WTC11 (cell line): ENCODE data around the gene RFTN1. TPM values are rescaled to one million over a fixed set of nuclear protein-coding genes. Genes with fewer than 3 reads are reported as not detected.
A peak's percentile ranks its signal among the peaks of the same experiment; 100 is the strongest.

ENCODE experiments used
- ATAC-seq: fragments of 200-7000 bp; cut with Tn5 transposase; 2 replicates; pipeline ENCODE4 v1.10.0; 2021; ENCODE audit warnings: mild to moderate bottlenecking, moderate library complexity
- CTCF ChIA-PET: fragments of 300-600 bp; sonication (Branson Sonifier 250); formaldehyde crosslinking; loops from one replicate; lab custom pipeline; 2021; ENCODE audit warnings: antibody characterized with exemption; lab: Charles Lee
- POLR2A ChIA-PET: fragments of 350-600 bp; sonication (Branson Sonifier 250); formaldehyde crosslinking; loops from one replicate; lab custom pipeline; 2021; ENCODE audit warnings: antibody characterized with exemption; lab: Charles Lee
- DNase-seq: peaks from one replicate; pipeline ENCODE4 v3.0.0; 2021; ENCODE audit warnings: low spot score
- H3K27ac Mint-ChIP-seq: 2 replicates; pipeline ENCODE4 v1.8.0; 2021; ENCODE audit warnings: mixed read lengths
- H3K27me3 Mint-ChIP-seq: 2 replicates; pipeline ENCODE4 v1.8.0; 2021; ENCODE audit warnings: low read depth, mild to moderate bottlenecking, moderate library complexity, mixed read lengths
- H3K36me3 Mint-ChIP-seq: 2 replicates; pipeline ENCODE4 v1.8.0; 2021; ENCODE audit warnings: mixed read lengths
- H3K4me1 Mint-ChIP-seq: 2 replicates; pipeline ENCODE4 v1.8.0; 2022; ENCODE audit warnings: mixed read lengths
- H3K4me3 Mint-ChIP-seq: 2 replicates; pipeline ENCODE4 v1.8.0; 2021; ENCODE audit warnings: mild to moderate bottlenecking, moderate library complexity, mixed read lengths
- H3K9me3 Mint-ChIP-seq: 2 replicates; pipeline ENCODE4 v1.8.0; 2021; ENCODE audit warnings: mixed read lengths
- ATF1 ChIP-seq: sonication (generic); formaldehyde crosslinking; IDR thresholded peaks from 2 replicates; pipeline ENCODE4 v1.8.1; 2023; ENCODE audit warnings: mild to moderate bottlenecking, moderate library complexity, missing genetic modification reagents
- E2F1 ChIP-seq: sonication (generic); formaldehyde crosslinking; IDR thresholded peaks from 2 replicates; pipeline ENCODE4 v1.8.0; 2022; ENCODE audit warnings: mild to moderate bottlenecking, missing genetic modification reagents
- ELF4 ChIP-seq: sonication (generic); formaldehyde crosslinking; IDR thresholded peaks from 2 replicates; pipeline ENCODE4 v1.8.1; 2022; ENCODE audit warnings: low read depth, mild to moderate bottlenecking, moderate library complexity, missing genetic modification reagents
- FOXP1 ChIP-seq: sonication (generic); formaldehyde crosslinking; IDR thresholded peaks from 2 replicates; pipeline ENCODE4 v1.8.0; 2022; ENCODE audit warnings: missing genetic modification reagents, mild to moderate bottlenecking, moderate library complexity, borderline replicate concordance
- HMGA2 ChIP-seq: fragments of 250-450 bp; sonication (Bioruptor Pico); IDR thresholded peaks from 2 replicates; pipeline ENCODE4 v1.4.0; 2021; ENCODE audit warnings: mild to moderate bottlenecking, moderate library complexity
- IRF2 ChIP-seq: sonication (generic); formaldehyde crosslinking; IDR thresholded peaks from 2 replicates; pipeline ENCODE4 v1.8.0; 2022; ENCODE audit warnings: low read depth, missing genetic modification reagents, borderline replicate concordance
- JUN ChIP-seq: sonication (generic); formaldehyde crosslinking; IDR thresholded peaks from 2 replicates; pipeline ENCODE4 v1.8.0; 2023; ENCODE audit warnings: mild to moderate bottlenecking, missing genetic modification reagents
- KAT7 ChIP-seq: sonication (generic); formaldehyde crosslinking; IDR thresholded peaks from 2 replicates; pipeline ENCODE4 v1.8.1; 2023; ENCODE audit warnings: missing genetic modification reagents, mild to moderate bottlenecking, borderline replicate concordance
- MYBL2 ChIP-seq: sonication (generic); formaldehyde crosslinking; IDR thresholded peaks from 2 replicates; pipeline ENCODE4 v1.8.1; 2023; ENCODE audit warnings: mild to moderate bottlenecking, moderate library complexity, missing genetic modification reagents
- NFE2L1 ChIP-seq: sonication (generic); formaldehyde crosslinking; IDR thresholded peaks from 2 replicates; pipeline ENCODE4 v1.8.1; 2023; ENCODE audit warnings: missing genetic modification reagents
- NR1H2 ChIP-seq: sonication (generic); formaldehyde crosslinking; IDR thresholded peaks from 2 replicates; pipeline ENCODE4 v1.9.0; 2021; ENCODE audit warnings: mild to moderate bottlenecking, moderate library complexity, missing genetic modification reagents
- OVOL2 ChIP-seq: fragments of 250-450 bp; sonication (Bioruptor Pico); IDR thresholded peaks from 2 replicates; pipeline ENCODE4 v1.9.0; 2021; ENCODE audit warnings: mild to moderate bottlenecking, borderline replicate concordance
- RELA ChIP-seq: sonication (generic); formaldehyde crosslinking; IDR thresholded peaks from 2 replicates; pipeline ENCODE4 v1.8.1; 2022; ENCODE audit warnings: missing genetic modification reagents, mild to moderate bottlenecking, borderline replicate concordance
- SP1 ChIP-seq: sonication (generic); formaldehyde crosslinking; conservative IDR thresholded peaks from 2 replicates; pipeline ENCODE4 v1.8.1; 2022; ENCODE audit warnings: missing genetic modification reagents
- ZNF138 ChIP-seq: sonication (generic); formaldehyde crosslinking; conservative IDR thresholded peaks from 2 replicates; pipeline ENCODE4 v1.8.1; 2022; ENCODE audit warnings: mild to moderate bottlenecking, moderate library complexity, missing genetic modification reagents
- ZNF317 ChIP-seq: sonication (generic); formaldehyde crosslinking; IDR thresholded peaks from 2 replicates; pipeline ENCODE4 v1.8.1; 2023; ENCODE audit warnings: low read depth, mild to moderate bottlenecking, moderate library complexity, missing genetic modification reagents, borderline replicate concordance
- ZNF512 ChIP-seq: sonication (generic); formaldehyde crosslinking; IDR thresholded peaks from 2 replicates; pipeline ENCODE4 v1.8.1; 2022; ENCODE audit warnings: missing genetic modification reagents, borderline replicate concordance
- total RNA-seq: library from RNA; stranded (reverse); gene quantifications from 3 replicates; pipeline ENCODE4 v1.2.3, GENCODE V29; 2021
- TF ChIP-seq, protein P1 (sequence below): sonication (generic); formaldehyde crosslinking; IDR thresholded peaks from 2 replicates; pipeline ENCODE4 v1.8.1; 2023; ENCODE audit warnings: mild to moderate bottlenecking, moderate library complexity, missing genetic modification reagents
- TF ChIP-seq, protein P2 (sequence below): sonication (generic); formaldehyde crosslinking; IDR thresholded peaks from 2 replicates; pipeline ENCODE4 v1.8.1; 2023; ENCODE audit warnings: mild to moderate bottlenecking, missing genetic modification reagents, moderate library complexity

Gene RFTN1
- total RNA-seq, 1 experiment from 2014 or later: 3.8 TPM

DNA sequence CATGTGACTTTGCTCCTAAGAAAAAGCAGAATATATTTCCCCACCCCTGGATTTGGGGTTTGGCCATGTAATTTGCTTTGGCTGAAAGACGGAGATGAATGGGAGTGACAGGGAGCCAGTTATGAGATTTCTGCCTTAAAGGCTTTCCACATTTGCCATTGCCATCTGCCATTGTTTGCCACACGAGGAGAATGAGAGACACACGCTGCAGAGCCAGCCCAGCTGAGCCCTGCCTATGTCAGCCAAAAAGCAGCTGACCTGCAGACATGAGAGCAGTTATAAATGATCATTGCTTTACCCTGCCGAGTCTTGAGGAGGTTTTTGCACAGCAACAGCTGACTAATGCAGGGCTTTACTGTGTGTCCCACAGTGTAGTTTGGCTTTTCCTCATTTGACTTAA, 40.6 kb upstream of the RFTN1 start (continued):
- no peak for TF ChIP-seq NR1H2 (CRISPR knock-in tag)

GRCh38 chr3:16552757-16553156, 39.3 kb upstream of the RFTN1 start:
- Mint-ChIP-seq H3K9me3 (peaks cover 14% of the 10 kb centered on the region), H3K36me3 (no peaks in the 10 kb centered on the region), H3K27me3 (peaks cover 3% of the 10 kb centered on the region; the same call in 1 of the 2 replicates), H3K4me3 (no peak overlapping the region), H3K27ac (no peak overlapping the region), H3K4me1 (peaks cover 13% of the 10 kb centered on the region)
- ChIA-PET CTCF (interaction anchor here (1.2 to 3.2 kb wide), 1 partner anchor 262 kb away, joined by 4 to 28 read pairs; no protein-coding TSS in a partner anchor), POLR2A (no interaction called here)
- DNase-seq: no peak
- no peak for ATAC-seq
- TF ChIP-seq SP1 (CRISPR knock-in tag): no peak
- no peak for TF ChIP-seq ATF1 (CRISPR knock-in tag)
- TF ChIP-seq FOXP1: no peak
- TF ChIP-seq ZNF317 (CRISPR knock-in tag): no peak
- no peak for TF ChIP-seq HMGA2
- no peak for TF ChIP-seq RELA (CRISPR knock-in tag)
- no peak for TF ChIP-seq ELF4 (CRISPR knock-in tag)
- no peak for TF ChIP-seq OVOL2 (CRISPR knock-in tag)
- TF ChIP-seq ZNF138: no peak
- TF ChIP-seq, protein P1, sequence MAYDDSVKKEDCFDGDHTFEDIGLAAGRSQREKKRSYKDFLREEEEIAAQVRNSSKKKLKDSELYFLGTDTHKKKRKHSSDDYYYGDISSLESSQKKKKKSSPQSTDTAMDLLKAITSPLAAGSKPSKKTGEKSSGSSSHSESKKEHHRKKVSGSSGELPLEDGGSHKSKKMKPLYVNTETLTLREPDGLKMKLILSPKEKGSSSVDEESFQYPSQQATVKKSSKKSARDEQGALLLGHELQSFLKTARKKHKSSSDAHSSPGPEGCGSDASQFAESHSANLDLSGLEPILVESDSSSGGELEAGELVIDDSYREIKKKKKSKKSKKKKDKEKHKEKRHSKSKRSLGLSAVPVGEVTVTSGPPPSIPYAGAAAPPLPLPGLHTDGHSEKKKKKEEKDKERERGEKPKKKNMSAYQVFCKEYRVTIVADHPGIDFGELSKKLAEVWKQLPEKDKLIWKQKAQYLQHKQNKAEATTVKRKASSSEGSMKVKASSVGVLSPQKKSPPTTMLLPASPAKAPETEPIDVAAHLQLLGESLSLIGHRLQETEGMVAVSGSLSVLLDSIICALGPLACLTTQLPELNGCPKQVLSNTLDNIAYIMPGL (CRISPR knock-in tag): no peak
- no peak for TF ChIP-seq IRF2 (CRISPR knock-in tag)
- no peak for TF ChIP-seq KAT7 (CRISPR knock-in tag)
- TF ChIP-seq NR1H2 (CRISPR knock-in tag): no peak
- TF ChIP-seq, protein P2, sequence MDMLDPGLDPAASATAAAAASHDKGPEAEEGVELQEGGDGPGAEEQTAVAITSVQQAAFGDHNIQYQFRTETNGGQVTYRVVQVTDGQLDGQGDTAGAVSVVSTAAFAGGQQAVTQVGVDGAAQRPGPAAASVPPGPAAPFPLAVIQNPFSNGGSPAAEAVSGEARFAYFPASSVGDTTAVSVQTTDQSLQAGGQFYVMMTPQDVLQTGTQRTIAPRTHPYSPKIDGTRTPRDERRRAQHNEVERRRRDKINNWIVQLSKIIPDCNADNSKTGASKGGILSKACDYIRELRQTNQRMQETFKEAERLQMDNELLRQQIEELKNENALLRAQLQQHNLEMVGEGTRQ (CRISPR knock-in tag): no peak
- TF ChIP-seq E2F1 (CRISPR knock-in tag): no peak
- no peak for TF ChIP-seq MYBL2
- TF ChIP-seq NFE2L1 (CRISPR knock-in tag): no peak

DNA sequence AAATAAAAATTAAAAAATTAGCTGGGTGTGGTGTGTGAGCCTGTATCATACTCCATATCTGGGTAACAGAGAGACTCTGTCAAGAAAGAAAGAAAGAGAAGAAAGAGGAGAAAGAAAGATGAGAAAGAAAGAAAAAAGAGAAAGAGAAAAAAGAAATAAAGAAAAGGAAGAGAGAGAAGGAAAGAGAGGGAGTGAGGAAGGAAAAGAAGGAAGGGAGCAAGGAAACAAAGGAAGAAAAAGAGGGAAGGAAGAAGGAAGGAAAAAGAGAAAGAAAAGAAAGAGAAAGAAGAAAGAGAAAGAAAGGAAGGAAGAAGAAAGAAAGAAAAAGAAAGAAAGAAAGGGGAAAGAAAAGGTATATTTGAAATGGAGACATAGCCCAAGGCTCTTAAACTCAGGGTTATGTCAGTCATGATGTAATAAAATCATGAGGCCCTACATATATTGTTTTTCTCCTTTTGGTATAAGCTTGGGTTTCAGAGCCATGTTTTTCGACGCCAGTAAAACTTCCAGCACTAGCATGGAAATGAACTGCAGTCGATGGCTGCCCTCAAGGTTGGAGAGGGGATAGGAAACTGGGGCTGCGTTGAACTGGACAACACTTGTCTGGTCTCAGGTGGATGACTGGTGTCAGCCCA, 38.0 kb upstream of the RFTN1 start:
- no peak for ATAC-seq
- Mint-ChIP-seq H3K9me3 (peaks cover 15% of the 10 kb centered on the region), H3K27ac (peak overlapping the region; percentile 91; the same call in 1 of the 2 replicates)
- no peak for DNase-seq
- TF ChIP-seq ZNF512: peak; percentile 96; the same call in 1 of the 2 replicates
- TF ChIP-seq JUN (CRISPR knock-in tag): no peak
- TF ChIP-seq, all 79 proteins: peak for 1
- ChIA-PET CTCF (interaction anchor here (0.6 to 3.2 kb wide), 5 partner anchors 185 to 261 kb away, joined by 3 to 28 read pairs (median 8); no protein-coding TSS in a partner anchor), POLR2A (no interaction called here)
- H3K4me3 Mint-ChIP-seq: no peak overlapping the region
- peaks cover 3% of the 10 kb centered on the region; the same call in 1 of the 2 replicates for H3K27me3 Mint-ChIP-seq
- H3K4me1 Mint-ChIP-seq: peaks cover 13% of the 10 kb centered on the region
- H3K36me3 Mint-ChIP-seq: no peaks in the 10 kb centered on the region
